ENCODE results near the gene ITLN2. TPM values are rescaled to one million over a fixed set of nuclear protein-coding genes. Genes with fewer than 3 reads are reported as not detected.
"Not testable (repeated sequence)": the region's sequence is repeated elsewhere in the genome, so short reads cannot be mapped to it uniquely, and the experiment has no call there.

ITLN2 gene
- total RNA-seq, 2 experiments from 2014 or later: not detected

- no peaks in the 10 kb centered on the region for H3K9me3 Mint-ChIP-seq
- no peak overlapping the region for H3K27ac Mint-ChIP-seq
- H3K4me3 Mint-ChIP-seq: no peak overlapping the region
- H3K36me3 Mint-ChIP-seq (ENCODE audit: low read depth): no peaks in the 10 kb centered on the region
- ChIA-PET POLR2A (interaction anchor here (0.7 to 2.3 kb wide), 4 partner anchors 16 to 116 kb away, joined by 3 to 10 read pairs (median 4); no protein-coding TSS in a partner anchor), CTCF (interaction anchor here (0.5 to 7.3 kb wide), 46 partner anchors 7 to 322 kb away, joined by 3 to 300 read pairs (median 4); partner anchors contain the start of genes CD244 and TSTD1)
- H3K27me3 Mint-ChIP-seq: no peaks in the 10 kb centered on the region
- DNase-seq: peak; percentile 81
- H3K4me1 Mint-ChIP-seq: peaks cover 7% of the 10 kb centered on the region
Measured at GRCh38 chr1:160951443-160952128, 3.0 kb downstream of the ITLN2 start.

GRCh38 chr1:160950657-160951056 lies 4.0 kb downstream of the ITLN2 start:
- Mint-ChIP-seq H3K27ac (no peak overlapping the region), H3K4me3 (no peak overlapping the region), H3K27me3 (no peaks in the 10 kb centered on the region), H3K9me3 (no peaks in the 10 kb centered on the region), H3K36me3 (ENCODE audit: low read depth) (no peaks in the 10 kb centered on the region), H3K4me1 (peaks cover 7% of the 10 kb centered on the region)
- DNase-seq: no peak
- ChIA-PET POLR2A (interaction anchor here (2.3 kb wide), 1 partner anchor 113 kb away, joined by 10 read pairs; no protein-coding TSS in a partner anchor), CTCF (interaction anchor here (0.8 to 7.3 kb wide), 15 partner anchors 73 to 286 kb away, joined by 3 to 300 read pairs (median 11); partner anchors contain the start of gene CD244)

GRCh38 chr1:160949881-160950280 lies 4.7 kb downstream of the ITLN2 start:
- CTCF ChIA-PET: interaction anchor here (1.6 to 6.3 kb wide), 2 partner anchors 73 to 174 kb away, joined by 6 to 70 read pairs; no protein-coding TSS in a partner anchor
- no peaks in the 10 kb centered on the region for H3K9me3 Mint-ChIP-seq
- H3K27ac Mint-ChIP-seq: no peak overlapping the region
- peaks cover 7% of the 10 kb centered on the region for H3K4me1 Mint-ChIP-seq
- no peaks in the 10 kb centered on the region for H3K36me3 Mint-ChIP-seq (ENCODE audit: low read depth)
- no peaks in the 10 kb centered on the region for H3K27me3 Mint-ChIP-seq
- POLR2A ChIA-PET: no interaction called here
- no peak overlapping the region for H3K4me3 Mint-ChIP-seq
- no peak for DNase-seq

- H3K4me3 Mint-ChIP-seq; H3K9me3 Mint-ChIP-seq; H3K27ac Mint-ChIP-seq; POLR2A ChIA-PET; DNase-seq; H3K36me3 Mint-ChIP-seq (ENCODE audit: low read depth); H3K4me1 Mint-ChIP-seq; H3K27me3 Mint-ChIP-seq: not testable (repeated sequence)
- CTCF ChIA-PET: interaction anchor here (6.3 kb wide), 1 partner anchor 173 kb away, joined by 70 read pairs; no protein-coding TSS in a partner anchor
Measured at GRCh38 chr1:160949216-160949880, 5.3 kb downstream of the ITLN2 start.

GRCh38 chr1:160947174-160947759 lies 7.3 kb downstream of the ITLN2 start:
- H3K36me3 Mint-ChIP-seq (ENCODE audit: low read depth); H3K27ac Mint-ChIP-seq; H3K9me3 Mint-ChIP-seq; POLR2A ChIA-PET; CTCF ChIA-PET; DNase-seq; H3K4me1 Mint-ChIP-seq; H3K4me3 Mint-ChIP-seq; H3K27me3 Mint-ChIP-seq: not testable (repeated sequence)

GRCh38 chr1:160945881-160946280 lies 8.7 kb downstream of the ITLN2 start:
- H3K27me3 Mint-ChIP-seq; H3K27ac Mint-ChIP-seq; H3K36me3 Mint-ChIP-seq (ENCODE audit: low read depth); DNase-seq; POLR2A ChIA-PET; H3K9me3 Mint-ChIP-seq; H3K4me1 Mint-ChIP-seq; H3K4me3 Mint-ChIP-seq: not testable (repeated sequence)
- CTCF ChIA-PET: interaction anchor here (2.7 kb wide), 1 partner anchor 109 kb away, joined by 8 read pairs; no protein-coding TSS in a partner anchor

GRCh38 chr1:160945079-160945478 lies 9.5 kb downstream of the ITLN2 start:
- no peak for DNase-seq

GRCh38 chr1:160942926-160943325 lies 11.7 kb downstream of the ITLN2 start:
- Mint-ChIP-seq H3K27me3 (peaks cover 24% of the 10 kb centered on the region), H3K36me3 (ENCODE audit: low read depth) (no peaks in the 10 kb centered on the region), H3K27ac (no peak overlapping the region), H3K4me1 (no peaks in the 10 kb centered on the region), H3K4me3 (no peak overlapping the region), H3K9me3 (no peaks in the 10 kb centered on the region)
- no peak for DNase-seq
- ChIA-PET CTCF (interaction anchor here (0.6 kb wide), 1 partner anchor 85 kb away, joined by 3 read pairs; no protein-coding TSS in a partner anchor), POLR2A (no interaction called here)

More at GRCh38 chr1:160945079-160945478, 9.5 kb downstream of the ITLN2 start:
- H3K4me3 Mint-ChIP-seq: no peak overlapping the region
- H3K27me3 Mint-ChIP-seq: peaks cover 7% of the 10 kb centered on the region
- ChIA-PET POLR2A (no interaction called here), CTCF (interaction anchor here (2.7 kb wide), 1 partner anchor 108 kb away, joined by 8 read pairs; no protein-coding TSS in a partner anchor)
- no peaks in the 10 kb centered on the region for H3K4me1 Mint-ChIP-seq
- no peak overlapping the region for H3K27ac Mint-ChIP-seq
- H3K9me3 Mint-ChIP-seq: no peaks in the 10 kb centered on the region
- no peaks in the 10 kb centered on the region for H3K36me3 Mint-ChIP-seq (ENCODE audit: low read depth)

- H3K4me3 Mint-ChIP-seq; H3K27ac Mint-ChIP-seq; H3K36me3 Mint-ChIP-seq (ENCODE audit: low read depth); H3K9me3 Mint-ChIP-seq; H3K4me1 Mint-ChIP-seq; DNase-seq; CTCF ChIA-PET; POLR2A ChIA-PET: not testable (repeated sequence)
- peaks cover 32% of the 10 kb centered on the region for H3K27me3 Mint-ChIP-seq
Measured at GRCh38 chr1:160936666-160937065, 17.9 kb downstream of the ITLN2 start.

- CTCF ChIA-PET: interaction anchor here (0.8 to 1.0 kb wide), 2 partner anchors 62 to 100 kb away, joined by 3 read pairs; no protein-coding TSS in a partner anchor
- H3K36me3 Mint-ChIP-seq (ENCODE audit: low read depth): no peaks in the 10 kb centered on the region
Measured at GRCh38 chr1:160935527-160936258, 18.9 kb downstream of the ITLN2 start.

GRCh38 chr1:160933305-160933704 lies 21.3 kb downstream of the ITLN2 start:
- H3K4me1 Mint-ChIP-seq; H3K27ac Mint-ChIP-seq; DNase-seq; H3K36me3 Mint-ChIP-seq (ENCODE audit: low read depth); CTCF ChIA-PET; H3K9me3 Mint-ChIP-seq; H3K4me3 Mint-ChIP-seq; POLR2A ChIA-PET: not testable (repeated sequence)
- H3K27me3 Mint-ChIP-seq: peaks cover 22% of the 10 kb centered on the region

More at GRCh38 chr1:160935527-160936258, 18.9 kb downstream of the ITLN2 start:
- H3K9me3 Mint-ChIP-seq: no peaks in the 10 kb centered on the region
- H3K27me3 Mint-ChIP-seq: peaks cover 36% of the 10 kb centered on the region
- H3K27ac Mint-ChIP-seq: no peak overlapping the region
- H3K4me3 Mint-ChIP-seq: no peak overlapping the region
- H3K4me1 Mint-ChIP-seq: no peaks in the 10 kb centered on the region
- DNase-seq: no peak
- POLR2A ChIA-PET: interaction anchor here (1.0 kb wide), 1 partner anchor 16 kb away, joined by 3 read pairs; no protein-coding TSS in a partner anchor

- Mint-ChIP-seq H3K27ac (no peak overlapping the region), H3K9me3 (peaks cover 12% of the 10 kb centered on the region), H3K27me3 (peaks cover 12% of the 10 kb centered on the region), H3K4me3 (no peak overlapping the region), H3K36me3 (ENCODE audit: low read depth) (peaks cover 3% of the 10 kb centered on the region), H3K4me1 (no peaks in the 10 kb centered on the region)
- DNase-seq: no peak
- ChIA-PET CTCF (no interaction called here), POLR2A (no interaction called here)
Measured at GRCh38 chr1:160925652-160926244, 28.9 kb downstream of the ITLN2 start.

Measured in activated CD4-positive, alpha-beta memory T cell treated with anti-CD3 and anti-CD28 coated beads, Interleukin-2, amount 10 ng/mL, durations not matched to agents 7 days and 5 days (primary cell).